ENCODE measurements around the gene GPX5. TPM values are rescaled to one million over a fixed set of nuclear protein-coding genes. Genes with fewer than 3 reads are reported as not detected.
"Not testable (repeated sequence)": the region's sequence is repeated elsewhere in the genome, so short reads cannot be mapped to it uniquely, and the experiment has no call there.

Gene GPX5
- total RNA-seq, 2 donors from 2014 or later, result 0.17 TPM; not detected in 1

- H3K9ac ChIP-seq (ENCODE audit: low read depth in 2 of 2, low read length in 2 of 2), result no peak overlapping the region
- no peak overlapping the region for H3K4me3 ChIP-seq
- intact Hi-C loops (cut with DNase I), result no loop called here
- H3K27ac ChIP-seq, result no peak overlapping the region
- no peak for DNase-seq
- peaks cover 4% of the 10 kb centered on the region for H3K27me3 ChIP-seq
- no peaks in the 10 kb centered on the region for H3K36me3 ChIP-seq
- no peaks in the 10 kb centered on the region for H3K4me1 ChIP-seq
- TF ChIP-seq CTCF (IDR thresholded peaks at IDR 0.05), result no peak
- no peaks in the 10 kb centered on the region for H3K9me3 ChIP-seq
Measured at GRCh38 chr6:28491984-28492317, 33.7 kb upstream of the GPX5 start.

- no peak for DNase-seq
- H3K27ac ChIP-seq, result no peak overlapping the region
- no peaks in the 10 kb centered on the region for H3K27me3 ChIP-seq
- H3K4me3 ChIP-seq, result no peak overlapping the region
- no peaks in the 10 kb centered on the region for H3K4me1 ChIP-seq
- H3K9me3 ChIP-seq, result no peaks in the 10 kb centered on the region
- intact Hi-C loops (cut with DNase I), result no loop called here
- H3K9ac ChIP-seq (ENCODE audit: low read depth in 2 of 2, low read length in 2 of 2), result no peak overlapping the region
- H3K36me3 ChIP-seq, result no peaks in the 10 kb centered on the region
- no peak for TF ChIP-seq CTCF (IDR thresholded peaks at IDR 0.05)
Measured at GRCh38 chr6:28496099-28496779, 29.4 kb upstream of the GPX5 start.

GRCh38 chr6:28497306-28497705, 28.4 kb upstream of the GPX5 start:
- Histone ChIP-seq H3K9ac (ENCODE audit: low read depth in 2 of 2, low read length in 2 of 2) (no peak overlapping the region), H3K36me3 (no peaks in the 10 kb centered on the region), H3K9me3 (no peaks in the 10 kb centered on the region), H3K4me3 (no peak overlapping the region), H3K27ac (no peak overlapping the region), H3K27me3 (no peaks in the 10 kb centered on the region), H3K4me1 (no peaks in the 10 kb centered on the region)
- TF ChIP-seq CTCF (IDR thresholded peaks at IDR 0.05), result no peak
- no peak for DNase-seq
- intact Hi-C loops (cut with DNase I), result no loop called here

GRCh38 chr6:28497893-28498292, 27.8 kb upstream of the GPX5 start:
- H3K9ac ChIP-seq (ENCODE audit: low read depth in 2 of 2, low read length in 2 of 2), result no peak overlapping the region
- no peak overlapping the region for H3K4me3 ChIP-seq
- no peaks in the 10 kb centered on the region for H3K27me3 ChIP-seq
- intact Hi-C loops (cut with DNase I), result no loop called here
- DNase-seq, result no peak
- no peaks in the 10 kb centered on the region for H3K4me1 ChIP-seq
- no peaks in the 10 kb centered on the region for H3K9me3 ChIP-seq
- H3K27ac ChIP-seq, result no peak overlapping the region
- TF ChIP-seq CTCF (IDR thresholded peaks at IDR 0.05), result no peak
- H3K36me3 ChIP-seq, result no peaks in the 10 kb centered on the region

- H3K27me3 ChIP-seq, result no peaks in the 10 kb centered on the region
- H3K36me3 ChIP-seq, result no peaks in the 10 kb centered on the region
- H3K9ac ChIP-seq (ENCODE audit: low read depth in 2 of 2, low read length in 2 of 2), result no peak overlapping the region
- DNase-seq, result no peak
- no peaks in the 10 kb centered on the region for H3K4me1 ChIP-seq
- intact Hi-C loops (cut with DNase I), result no loop called here
- H3K4me3 ChIP-seq, result no peak overlapping the region
- no peak for TF ChIP-seq CTCF (IDR thresholded peaks at IDR 0.05)
- no peaks in the 10 kb centered on the region for H3K9me3 ChIP-seq
- no peak overlapping the region for H3K27ac ChIP-seq
Measured at GRCh38 chr6:28501259-28501658, 24.4 kb upstream of the GPX5 start.

GRCh38 chr6:28502136-28502535, 23.5 kb upstream of the GPX5 start:
- intact Hi-C loops (cut with DNase I); H3K4me3 ChIP-seq; H3K27ac ChIP-seq; H3K4me1 ChIP-seq; H3K27me3 ChIP-seq; H3K9ac ChIP-seq (ENCODE audit: low read depth in 2 of 2, low read length in 2 of 2); H3K36me3 ChIP-seq; DNase-seq; H3K9me3 ChIP-seq: not testable (repeated sequence)

GRCh38 chr6:28502709-28503305, 22.9 kb upstream of the GPX5 start:
- H3K27ac ChIP-seq; H3K4me3 ChIP-seq; H3K36me3 ChIP-seq; H3K9ac ChIP-seq (ENCODE audit: low read depth in 2 of 2, low read length in 2 of 2); intact Hi-C loops (cut with DNase I); H3K9me3 ChIP-seq; H3K27me3 ChIP-seq; H3K4me1 ChIP-seq; DNase-seq: not testable (repeated sequence)

Data from colonic mucosa (tissue), 4 donors.